Right kidney (tissue), 1 donor: Measurements from ENCODE around the gene IGFL2.
"Not testable (repeated sequence)": the region's sequence is repeated elsewhere in the genome, so short reads cannot be mapped to it uniquely, and the experiment has no call there.

Experiments
- DNase-seq: peaks from one replicate; pipeline ENCODE4 v3.0.0-alpha.2; 2016

The IGFL2 gene

DNA sequence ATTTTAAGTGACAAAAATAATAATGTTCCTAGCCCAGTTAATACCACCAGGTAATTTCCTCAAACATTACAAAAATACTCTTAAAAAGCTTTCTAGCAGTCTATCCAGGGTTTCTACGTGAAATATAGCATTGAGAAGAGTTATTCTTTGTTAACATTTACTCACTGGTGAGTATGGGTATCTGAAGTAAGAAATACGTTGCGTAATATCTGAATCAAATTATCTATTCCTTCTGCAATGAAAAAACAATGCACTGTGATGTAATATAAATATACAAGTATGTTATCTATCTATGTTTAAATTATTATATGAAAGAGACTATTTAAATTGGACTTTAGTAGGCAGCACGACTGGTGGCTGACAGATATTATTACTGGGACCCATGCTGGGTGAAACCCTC is 5.7 kb upstream of the IGFL2 start:
- no peak for DNase-seq

GRCh38 chr19:46144756-46145155 is 3.3 kb upstream of the IGFL2 start:
- DNase-seq: no peak

DNA sequence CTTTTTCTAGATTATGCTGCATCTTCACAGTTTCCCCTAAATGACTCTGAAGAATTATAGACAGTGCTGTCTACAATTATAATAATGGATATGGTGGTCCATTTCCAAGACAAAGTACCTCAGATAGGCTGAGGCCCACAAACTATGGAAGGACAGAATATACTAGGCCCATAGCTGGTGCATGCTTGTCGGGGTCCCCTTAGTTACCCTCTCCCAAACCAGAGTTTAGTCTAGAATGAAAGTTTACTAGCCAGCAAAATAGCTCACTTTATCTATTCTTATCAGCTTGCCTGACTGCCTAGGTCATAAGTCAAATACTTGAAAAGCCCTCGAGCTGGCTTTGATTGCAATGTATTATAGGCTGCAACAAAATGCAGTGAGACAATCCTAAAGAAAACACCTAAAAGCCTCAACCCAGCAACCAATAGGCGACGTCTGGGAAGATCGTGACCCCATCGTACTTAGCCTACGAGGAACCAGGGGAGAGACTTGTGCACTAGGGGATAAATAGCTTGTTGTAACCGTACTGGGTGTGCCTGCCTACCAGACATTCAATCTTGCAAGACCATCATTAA is 785 bp upstream of the IGFL2 start:
- no peak for DNase-seq

DNA sequence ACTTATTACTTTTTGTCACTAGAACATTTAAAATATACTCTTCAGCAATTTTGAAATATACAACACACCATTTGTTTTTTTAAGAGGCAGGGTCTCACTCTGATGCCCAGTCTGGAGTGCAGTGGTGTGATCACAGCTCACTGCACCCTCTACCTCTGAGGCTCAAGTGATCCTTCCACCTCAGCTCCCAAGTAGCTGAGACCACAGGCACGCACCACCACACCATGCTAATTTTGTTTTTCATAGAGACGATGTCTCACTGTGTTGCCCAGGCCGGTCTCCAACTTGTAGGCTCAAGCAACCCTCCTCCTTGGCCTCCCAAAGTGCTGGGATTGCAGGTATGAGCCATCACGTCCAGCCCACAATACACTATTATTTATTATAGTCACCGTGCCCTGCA is 2.6 kb downstream of the IGFL2 start:
- DNase-seq: no peak

DNA sequence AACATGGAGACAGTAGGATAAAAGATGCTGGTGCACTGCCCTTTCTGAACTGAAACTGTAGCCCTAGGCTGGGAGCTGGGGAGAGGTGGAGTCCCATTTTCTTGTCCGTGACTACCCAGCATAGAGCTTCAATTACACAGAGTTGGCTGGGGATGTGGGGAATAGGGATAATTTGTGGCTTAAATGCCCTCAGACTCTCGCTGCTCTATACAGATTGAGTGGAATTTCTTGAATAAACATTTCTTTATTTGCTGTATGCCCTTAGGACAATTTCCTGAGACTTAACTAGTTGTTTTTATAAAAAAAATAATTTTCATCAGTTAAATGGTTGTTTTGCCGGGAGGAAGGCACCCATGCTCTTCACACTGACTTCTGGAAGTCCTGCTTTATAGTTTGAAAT is 7.2 kb downstream of the IGFL2 start:
- no peak for DNase-seq

- DNase-seq: no peak
Observed at GRCh38 chr19:46159418-46160232, 11.6 kb downstream of the IGFL2 start.

DNA sequence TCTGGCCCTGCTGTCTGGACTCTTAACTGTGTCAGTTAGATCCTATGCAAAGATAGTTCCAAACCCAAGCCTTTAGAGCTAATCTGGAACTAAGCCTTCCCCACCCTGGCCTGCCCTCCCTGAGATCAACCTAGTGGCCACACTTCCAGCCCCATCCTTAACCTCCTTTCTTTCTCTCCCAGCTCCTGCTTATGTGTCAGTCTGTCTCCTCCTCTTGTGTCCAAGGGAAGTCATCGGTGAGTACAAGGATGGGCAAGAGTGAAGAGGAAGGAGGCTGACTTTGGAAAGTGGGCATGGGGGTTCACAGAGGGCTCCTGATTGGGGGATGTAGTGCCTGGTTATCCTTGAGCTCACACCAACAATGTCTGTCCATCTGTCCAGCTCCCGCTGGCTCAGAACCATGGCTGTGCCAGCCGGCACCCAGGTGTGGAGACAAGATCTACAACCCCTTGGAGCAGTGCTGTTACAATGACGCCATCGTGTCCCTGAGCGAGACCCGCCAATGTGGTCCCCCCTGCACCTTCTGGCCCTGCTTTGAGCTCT is 12.3 kb downstream of the IGFL2 start:
- DNase-seq: no peak

- not testable (repeated sequence) for DNase-seq
Observed at GRCh38 chr19:46161642-46162257, 13.7 kb downstream of the IGFL2 start.

DNA sequence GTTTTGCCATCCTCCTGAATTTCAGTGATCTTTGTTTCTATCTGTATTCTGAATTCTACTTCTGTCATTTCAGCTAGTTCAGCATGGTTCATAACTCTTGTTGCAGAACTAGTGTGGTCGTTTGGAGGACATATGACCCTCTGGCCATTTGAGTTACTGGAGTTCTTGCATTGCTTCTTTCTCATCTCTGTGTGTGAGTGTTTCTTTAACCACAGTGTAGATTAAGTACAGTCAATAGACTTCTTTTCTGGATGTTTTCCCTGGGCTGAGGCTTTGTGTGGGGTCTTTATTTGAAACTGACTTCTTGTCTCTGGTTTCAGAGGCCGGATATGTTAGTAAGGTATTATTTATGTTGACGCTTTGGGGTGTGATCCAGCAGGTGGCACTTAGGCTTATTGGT is 14.7 kb downstream of the IGFL2 start:
- no peak for DNase-seq

- no peak for DNase-seq
Observed at GRCh38 chr19:46173886-46174480, 25.9 kb downstream of the IGFL2 start.

DNA sequence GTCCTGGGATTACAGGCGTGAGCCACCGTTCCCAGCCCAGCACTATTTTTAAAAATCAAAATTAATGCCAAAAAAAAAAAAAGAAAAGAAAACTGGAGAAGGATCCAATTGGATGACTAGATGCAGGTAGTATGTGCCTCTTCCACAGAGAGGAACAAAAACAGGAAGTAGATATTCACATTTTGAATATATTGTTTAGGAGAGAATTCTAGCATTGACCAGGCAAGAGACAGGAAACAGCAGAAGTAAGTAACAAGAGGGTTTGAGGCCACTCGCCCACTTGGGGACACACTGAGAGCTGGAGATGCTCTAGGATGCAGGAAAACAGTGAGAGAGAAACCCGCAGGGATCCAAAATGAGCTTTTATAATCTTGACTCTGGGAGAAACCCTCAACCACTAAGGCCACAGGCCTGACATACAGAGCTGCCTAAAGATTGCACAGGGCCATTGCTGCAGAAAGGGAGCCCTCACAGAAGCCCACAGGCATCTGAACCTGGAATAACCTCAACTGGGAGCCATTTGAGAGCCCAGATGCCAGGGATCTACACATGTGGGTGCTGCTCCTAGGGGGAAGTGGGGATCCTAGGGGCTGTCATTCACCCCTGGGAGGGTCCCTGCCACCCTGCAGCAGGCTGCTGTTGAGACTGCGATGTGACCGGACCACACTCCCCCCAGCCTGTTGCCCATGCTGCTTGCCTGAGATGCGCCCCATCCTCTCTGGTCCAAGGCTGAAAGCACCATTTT is 28.2 kb downstream of the IGFL2 start:
- DNase-seq: no peak

- no peak for DNase-seq
Observed at GRCh38 chr19:46179076-46179759, 31.2 kb downstream of the IGFL2 start.

DNA sequence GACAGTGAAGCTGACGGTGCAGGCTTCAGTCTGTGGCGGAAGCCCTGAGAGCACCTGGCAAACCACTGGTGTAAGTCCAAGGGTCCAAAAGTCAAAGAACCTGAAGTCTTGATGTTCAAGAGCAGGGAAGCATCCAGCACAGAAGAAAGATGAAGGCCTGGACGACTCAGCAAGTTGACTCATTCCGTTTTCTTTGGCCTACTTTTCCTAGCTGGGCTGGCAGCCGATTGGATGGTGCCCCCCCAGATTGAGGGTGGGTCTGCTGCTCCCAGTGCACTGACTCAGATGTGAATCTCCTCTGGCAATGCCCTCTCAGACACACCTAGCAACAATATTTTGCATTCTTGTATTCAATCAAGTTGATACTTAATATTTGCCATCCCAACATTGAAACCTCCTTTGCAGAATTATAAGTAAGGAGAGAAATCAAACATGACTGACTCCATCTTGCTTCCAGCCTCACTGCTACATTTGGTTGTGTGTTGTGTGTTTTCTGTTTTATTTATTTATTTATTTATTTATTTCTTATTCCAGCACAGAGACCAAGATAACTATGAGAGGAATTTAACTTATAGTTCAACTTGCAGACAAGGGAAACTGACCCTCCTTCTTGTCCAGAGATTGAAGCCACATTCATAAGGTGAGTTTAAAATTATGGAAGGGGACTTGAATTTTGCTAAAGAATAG is 32.8 kb downstream of the IGFL2 start:
- no peak for DNase-seq

- DNase-seq: no peak
Observed at GRCh38 chr19:46181388-46181779, 33.3 kb downstream of the IGFL2 start.

DNA sequence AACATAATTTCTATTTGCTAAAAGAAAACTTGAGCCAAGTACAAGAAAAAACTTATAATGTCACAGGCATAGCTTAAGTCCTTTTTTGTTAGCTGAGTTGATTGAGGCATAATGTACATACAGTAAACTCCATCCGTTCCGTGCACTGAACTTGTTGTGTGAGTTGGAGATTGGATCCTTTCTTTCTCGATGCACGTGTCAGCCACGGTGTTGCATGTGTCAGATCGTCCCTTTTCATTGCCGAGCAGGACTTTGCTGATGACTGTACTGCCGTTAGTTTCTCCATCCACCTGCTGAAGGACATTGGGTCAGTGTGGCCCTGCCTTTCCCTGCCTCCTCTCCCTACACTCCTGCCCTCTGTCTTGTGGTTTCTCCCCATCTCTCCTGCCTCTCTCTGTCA is 34.4 kb downstream of the IGFL2 start:
- no peak for DNase-seq

DNA sequence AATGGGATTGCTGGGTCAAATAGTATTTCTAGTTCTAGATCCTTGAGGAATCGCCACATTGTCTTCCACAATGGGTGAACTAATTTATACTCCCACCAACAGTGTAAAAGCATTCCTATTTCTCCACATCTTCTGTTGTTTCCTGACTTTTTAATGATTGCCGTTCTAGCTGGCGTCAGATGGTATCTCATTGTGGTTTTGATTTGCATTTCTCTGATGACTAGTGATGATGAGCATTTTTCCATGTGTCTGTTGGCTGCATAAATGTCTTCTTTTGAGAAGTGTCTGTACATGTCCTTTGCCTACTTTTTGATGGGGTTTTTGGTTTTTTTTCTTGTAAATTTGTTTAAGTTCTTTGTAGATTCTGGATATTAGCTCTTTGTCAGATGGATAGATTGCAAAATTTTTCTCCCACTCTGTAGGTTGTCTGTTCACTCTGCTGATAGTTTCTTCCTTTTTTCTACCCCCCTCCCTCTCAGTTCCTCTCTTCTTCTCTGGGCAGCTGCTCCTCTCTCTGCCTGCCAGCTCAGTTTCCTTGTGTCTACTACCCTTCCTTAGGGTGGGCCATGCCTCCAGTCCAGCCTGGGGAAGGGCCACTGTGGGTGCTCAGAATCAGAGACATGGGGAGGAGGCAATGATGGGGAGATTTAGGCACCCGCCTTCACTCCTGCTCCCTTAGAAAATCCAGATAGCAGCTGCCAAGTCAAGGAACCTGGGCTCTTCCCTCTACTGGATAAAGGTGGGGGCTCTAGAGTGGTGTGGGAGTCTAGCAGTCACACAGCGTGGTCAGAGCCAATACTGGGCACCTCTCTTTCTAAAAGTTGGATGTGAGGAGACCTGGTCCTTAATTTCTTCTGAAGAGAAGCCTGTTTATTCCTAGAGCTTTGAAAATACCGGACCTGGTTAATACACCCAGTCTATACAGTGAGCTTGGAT is 37.0 kb downstream of the IGFL2 start:
- DNase-seq: not testable (repeated sequence)

DNA sequence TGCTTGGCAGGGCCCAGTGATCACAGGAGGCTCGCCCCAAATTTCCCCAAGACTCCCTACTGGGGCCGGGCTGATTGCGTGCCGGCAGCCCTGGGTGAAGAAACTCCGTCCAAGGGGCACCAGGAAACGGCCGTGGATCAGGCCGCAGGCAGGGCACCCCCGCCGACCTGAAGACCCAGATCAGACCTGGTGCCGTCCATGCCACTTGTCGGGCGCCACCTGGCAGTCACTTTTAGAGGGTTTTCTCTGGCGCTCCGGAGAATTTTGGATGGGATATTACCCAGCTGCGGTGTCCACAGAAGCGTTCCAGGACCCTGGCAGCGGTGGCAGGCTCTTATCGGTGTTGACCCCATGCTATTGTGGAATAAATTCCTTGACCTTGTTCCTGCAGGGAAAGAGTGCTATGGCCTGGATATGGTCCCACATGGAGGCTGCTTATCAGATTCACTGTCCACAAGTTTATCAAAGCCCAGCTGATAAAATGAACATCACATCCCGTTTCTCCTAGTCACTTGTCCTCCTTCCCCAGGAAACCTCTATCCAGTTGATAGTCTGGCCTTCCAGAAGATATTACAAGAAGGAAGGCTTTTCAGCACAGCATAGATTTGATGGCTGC is 38.2 kb downstream of the IGFL2 start:
- no peak for DNase-seq

GRCh38 chr19:46186717-46187101 is 38.7 kb downstream of the IGFL2 start:
- DNase-seq: no peak
